Measurements from ENCODE around the gene PCDHGB4.
"Not testable (repeated sequence)": the region's sequence is repeated elsewhere in the genome, so short reads cannot be mapped to it uniquely, and the experiment has no call there.

PCDHGB4 gene

DNA sequence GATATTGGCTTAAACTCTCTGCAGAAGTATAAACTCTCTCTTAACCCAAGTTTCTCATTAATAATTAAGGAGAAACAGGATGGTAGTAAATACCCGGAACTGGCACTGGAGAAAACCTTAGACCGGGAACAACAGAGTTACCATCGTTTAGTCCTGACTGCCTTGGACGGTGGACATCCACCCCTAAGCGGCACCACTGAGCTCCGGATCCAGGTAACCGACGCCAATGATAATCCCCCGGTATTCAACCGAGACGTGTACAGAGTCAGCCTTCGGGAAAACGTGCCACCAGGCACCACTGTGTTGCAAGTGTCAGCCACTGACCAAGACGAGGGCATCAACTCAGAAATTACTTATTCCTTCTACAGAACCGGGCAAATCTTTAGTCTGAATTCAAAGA is 11.1 kb downstream of the PCDHGB4 start:
- no peak for DNase-seq (ENCODE audit: low read depth in 2 of 2)

DNA sequence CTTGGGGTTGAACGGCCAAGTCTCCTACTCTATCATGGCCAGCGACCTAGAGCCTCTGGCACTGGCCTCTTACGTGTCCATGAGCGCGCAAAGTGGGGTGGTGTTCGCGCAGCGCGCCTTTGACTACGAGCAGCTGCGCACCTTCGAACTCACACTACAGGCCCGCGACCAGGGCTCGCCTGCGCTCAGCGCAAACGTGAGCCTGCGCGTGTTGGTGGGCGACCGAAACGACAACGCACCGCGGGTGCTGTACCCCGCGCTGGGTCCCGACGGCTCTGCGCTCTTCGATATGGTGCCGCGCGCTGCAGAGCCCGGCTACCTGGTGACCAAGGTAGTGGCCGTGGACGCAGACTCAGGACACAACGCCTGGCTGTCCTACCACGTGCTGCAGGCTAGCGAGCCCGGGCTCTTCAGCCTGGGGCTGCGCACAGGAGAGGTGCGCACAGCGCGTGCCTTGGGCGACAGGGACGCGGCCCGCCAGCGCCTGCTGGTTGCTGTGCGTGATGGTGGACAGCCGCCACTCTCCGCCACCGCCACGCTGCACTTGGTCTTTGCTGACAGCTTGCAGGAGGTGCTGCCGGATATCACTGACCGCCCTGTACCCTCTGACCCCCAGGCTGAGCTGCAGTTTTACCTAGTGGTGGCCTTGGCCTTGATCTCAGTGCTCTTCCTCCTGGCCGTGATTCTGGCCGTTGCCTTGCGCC is 12.2 kb downstream of the PCDHGB4 start:
- DNase-seq (ENCODE audit: low read depth in 2 of 2): no peak

DNA sequence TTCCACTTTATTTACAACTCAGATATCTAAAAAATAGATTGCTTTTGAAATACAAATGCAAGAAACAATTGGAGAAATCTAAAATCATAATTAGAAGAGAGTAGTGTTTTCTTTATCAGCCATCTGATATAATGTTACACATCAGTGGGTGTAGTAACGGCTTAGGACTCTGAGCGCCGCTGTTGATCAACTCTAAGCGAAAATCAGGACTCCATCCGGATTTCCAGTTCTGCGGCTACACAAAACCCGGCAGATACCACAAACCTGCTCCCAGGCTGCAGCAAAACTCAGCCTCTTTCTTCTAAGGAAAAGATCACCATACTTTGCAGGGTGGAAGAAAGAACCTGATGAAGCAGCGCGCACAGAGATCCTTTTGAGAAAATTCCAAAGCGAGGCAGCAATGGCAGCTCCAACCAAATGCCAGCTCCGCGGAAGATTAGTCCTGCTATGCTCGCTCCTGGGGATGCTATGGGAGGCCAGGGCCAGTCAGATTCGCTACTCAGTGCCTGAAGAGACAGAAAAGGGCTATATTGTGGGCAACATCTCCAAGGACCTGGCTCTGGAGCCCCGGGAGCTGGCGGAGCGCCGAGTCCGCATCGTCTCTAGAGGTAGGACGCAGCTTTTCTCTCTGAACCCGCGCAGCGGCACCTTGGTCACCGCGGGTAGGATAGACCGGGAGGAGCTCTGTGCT is 15.2 kb downstream of the PCDHGB4 start, which contains the start of gene PCDHGA9:
PCDHGA9 (plus strand) TSS at position 226 of the 691 bp plus-strand sequence; CDS start at position 401, 175 bp downstream.
- DNase-seq (ENCODE audit: low read depth in 2 of 2): no peak

DNA sequence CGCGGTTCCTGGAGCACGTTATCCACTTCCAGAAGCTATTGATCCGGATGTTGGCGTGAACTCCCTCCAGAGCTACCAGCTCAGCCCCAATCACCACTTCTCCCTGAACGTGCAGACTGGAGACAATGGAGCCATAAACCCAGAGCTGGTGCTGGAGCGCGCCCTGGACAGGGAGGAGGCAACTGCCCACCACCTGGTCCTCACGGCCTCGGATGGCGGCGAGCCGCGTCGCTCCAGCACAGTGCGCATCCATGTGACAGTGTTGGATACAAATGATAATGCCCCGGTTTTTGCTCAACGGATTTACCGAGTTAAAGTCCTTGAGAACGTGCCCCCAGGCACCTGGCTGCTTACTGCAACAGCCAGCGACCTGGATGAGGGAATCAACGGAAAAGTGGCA is 15.9 kb downstream of the PCDHGB4 start:
- DNase-seq (ENCODE audit: low read depth in 2 of 2): no peak

DNA sequence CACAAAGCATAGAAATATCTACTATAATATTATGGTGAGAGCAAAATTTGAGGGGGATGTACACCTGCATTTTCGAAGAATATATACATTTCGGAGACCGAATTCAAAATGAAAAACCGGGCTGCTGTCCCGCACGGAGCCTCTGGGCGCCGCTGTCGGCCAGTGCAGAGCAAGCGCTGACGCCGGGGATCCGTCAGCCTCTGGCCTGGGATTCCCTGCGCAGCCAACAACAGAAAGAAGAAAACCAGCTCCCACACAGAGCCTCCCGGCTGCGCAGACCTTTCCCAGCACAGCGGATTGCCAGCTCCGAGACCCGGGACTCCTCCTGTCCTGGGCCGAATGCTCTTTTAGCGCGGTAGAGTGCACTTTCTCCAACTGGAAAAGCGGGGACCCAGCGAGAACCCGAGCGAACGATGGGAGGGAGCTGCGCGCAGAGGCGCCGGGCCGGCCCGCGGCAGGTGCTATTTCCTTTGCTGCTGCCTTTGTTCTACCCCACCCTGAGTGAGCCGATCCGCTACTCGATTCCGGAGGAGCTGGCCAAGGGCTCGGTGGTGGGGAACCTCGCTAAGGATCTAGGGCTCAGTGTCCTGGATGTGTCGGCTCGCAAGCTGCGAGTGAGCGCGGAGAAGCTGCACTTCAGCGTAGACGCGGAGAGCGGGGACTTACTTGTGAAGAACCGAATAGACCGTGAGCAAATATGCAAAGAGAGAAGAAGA is 20.4 kb downstream of the PCDHGB4 start, which contains the start of gene PCDHGB6:
PCDHGB6 (plus strand) TSS at position 232 of the 716 bp plus-strand sequence; CDS start at position 414, 182 bp downstream.
- DNase-seq (ENCODE audit: low read depth in 2 of 2): not testable (repeated sequence)

DNA sequence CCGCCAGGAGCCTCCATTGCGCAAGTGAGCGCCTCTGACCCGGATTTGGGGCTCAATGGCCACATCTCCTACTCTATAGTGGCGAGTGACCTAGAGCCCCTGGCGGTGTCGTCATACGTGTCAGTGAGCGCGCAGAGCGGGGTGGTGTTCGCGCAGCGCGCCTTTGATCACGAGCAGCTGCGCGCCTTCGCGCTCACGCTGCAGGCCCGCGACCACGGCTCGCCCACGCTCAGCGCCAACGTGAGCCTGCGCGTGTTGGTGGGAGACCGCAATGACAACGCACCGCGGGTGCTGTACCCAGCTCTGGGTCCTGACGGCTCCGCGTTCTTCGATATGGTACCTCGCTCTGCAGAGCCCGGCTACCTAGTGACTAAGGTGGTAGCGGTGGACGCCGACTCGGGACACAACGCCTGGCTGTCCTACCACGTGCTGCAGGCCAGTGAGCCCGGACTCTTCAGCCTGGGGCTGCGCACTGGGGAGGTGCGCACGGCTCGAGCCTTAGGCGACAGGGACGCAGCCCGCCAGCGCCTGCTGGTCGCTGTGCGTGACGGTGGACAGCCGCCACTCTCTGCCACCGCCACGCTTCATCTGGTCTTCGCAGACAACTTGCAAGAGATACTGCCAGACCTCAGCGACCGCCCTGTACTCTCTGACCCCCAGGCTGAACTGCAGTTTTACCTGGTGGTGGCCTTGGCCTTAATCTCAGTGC is 22.3 kb downstream of the PCDHGB4 start:
- DNase-seq (ENCODE audit: low read depth in 2 of 2): no peak

DNA sequence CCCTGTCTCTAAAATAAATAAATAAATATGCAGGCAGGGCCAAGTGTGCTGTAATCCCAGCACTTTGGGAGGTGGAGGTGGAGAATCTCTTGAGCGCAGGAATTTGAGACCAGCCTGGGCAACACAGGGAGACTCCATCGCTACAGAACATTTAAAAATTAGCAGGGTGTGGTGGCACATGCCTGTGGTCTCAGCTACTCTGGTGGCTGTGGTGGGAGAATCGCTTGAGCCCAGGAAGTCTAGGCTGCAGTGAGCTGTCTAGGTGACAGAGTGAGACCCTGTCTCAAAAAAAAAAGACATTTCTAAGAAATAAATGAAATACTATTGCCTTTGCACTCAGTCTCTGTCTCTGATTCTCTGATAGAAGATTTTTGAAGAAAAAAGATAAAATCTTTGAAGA is 24.1 kb downstream of the PCDHGB4 start:
- DNase-seq (ENCODE audit: low read depth in 2 of 2): no peak

DNA sequence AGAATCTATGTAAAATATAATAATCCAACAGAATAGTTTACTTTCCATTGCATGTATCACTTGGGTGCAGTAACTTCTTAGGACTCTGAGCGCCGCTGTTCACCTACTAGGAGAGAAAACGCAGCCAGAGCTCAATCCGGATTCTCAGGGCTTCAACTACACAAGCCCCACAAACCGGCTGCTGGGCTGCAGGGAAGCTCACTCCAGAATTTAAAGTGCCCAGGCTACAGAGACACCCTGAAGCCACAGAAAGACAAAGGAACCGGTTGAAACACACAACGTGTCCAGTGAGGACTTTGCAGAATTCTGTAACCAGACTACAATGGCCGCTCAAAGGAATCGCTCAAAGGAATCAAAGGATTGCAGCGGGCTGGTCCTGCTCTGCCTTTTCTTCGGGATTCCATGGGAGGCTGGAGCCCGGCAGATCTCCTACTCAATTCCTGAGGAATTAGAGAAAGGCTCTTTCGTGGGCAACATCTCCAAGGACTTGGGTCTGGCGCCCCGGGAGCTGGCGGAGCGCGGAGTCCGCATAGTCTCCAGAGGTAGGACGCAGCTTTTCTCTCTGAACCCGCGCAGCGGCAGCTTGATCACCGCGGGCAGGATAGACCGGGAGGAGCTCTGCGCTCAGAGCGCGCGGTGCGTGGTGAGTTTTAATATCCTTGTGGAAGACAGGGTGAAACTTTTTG is 25.5 kb downstream of the PCDHGB4 start, which contains the start of gene PCDHGA10:
PCDHGA10 (plus strand) TSS at position 134 of the 686 bp plus-strand sequence; CDS start at position 323, 189 bp downstream.
- peak; percentile 35 to 41 for DNase-seq (ENCODE audit: low read depth in 2 of 2)

DNA sequence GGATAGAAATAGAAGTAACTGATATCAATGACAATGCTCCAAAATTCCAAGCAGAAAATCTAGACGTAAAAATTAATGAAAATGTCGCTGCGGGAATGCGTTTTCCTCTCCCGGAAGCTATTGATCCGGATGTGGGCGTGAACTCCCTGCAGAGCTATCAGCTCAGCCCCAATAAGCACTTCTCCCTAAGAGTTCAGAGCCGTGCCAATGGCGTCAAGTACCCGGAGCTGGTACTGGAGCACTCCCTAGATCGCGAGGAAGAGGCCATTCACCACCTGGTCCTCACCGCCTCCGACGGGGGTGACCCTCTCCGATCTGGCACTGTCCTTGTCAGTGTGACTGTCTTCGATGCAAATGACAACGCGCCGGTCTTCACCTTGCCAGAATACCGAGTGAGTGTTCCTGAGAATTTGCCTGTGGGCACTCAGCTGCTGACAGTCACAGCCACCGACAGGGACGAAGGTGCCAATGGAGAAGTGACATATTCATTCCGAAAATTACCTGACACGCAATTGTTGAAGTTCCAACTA is 26.1 kb downstream of the PCDHGB4 start:
- no peak for DNase-seq (ENCODE audit: low read depth in 2 of 2)

DNA sequence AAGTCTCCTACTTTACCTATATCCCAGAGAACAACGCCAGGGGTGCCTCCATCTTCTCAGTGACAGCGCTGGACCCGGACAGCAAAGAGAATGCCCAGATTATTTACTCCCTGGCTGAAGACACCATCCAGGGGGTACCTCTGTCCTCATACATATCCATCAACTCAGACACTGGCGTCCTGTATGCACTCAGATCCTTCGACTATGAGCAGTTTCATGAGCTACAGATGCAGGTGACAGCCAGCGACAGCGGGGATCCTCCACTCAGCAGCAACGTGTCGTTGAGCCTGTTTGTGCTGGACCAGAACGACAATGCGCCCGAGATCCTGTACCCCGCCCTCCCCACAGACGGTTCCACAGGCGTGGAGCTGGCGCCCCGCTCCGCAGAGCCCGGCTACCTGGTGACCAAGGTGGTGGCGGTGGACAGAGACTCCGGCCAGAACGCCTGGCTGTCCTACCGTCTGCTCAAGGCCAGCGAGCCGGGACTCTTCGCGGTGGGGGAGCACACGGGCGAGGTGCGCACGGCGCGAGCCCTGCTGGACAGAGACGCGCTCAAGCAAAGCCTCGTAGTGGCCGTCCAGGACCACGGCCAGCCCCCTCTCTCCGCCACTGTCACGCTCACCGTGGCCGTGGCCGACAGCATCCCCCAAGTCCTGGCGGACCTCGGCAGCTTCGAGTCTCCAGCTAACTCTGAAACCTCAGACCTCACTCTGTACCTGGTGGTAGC is 27.2 kb downstream of the PCDHGB4 start:
- not testable (repeated sequence) for DNase-seq (ENCODE audit: low read depth in 2 of 2)

DNA sequence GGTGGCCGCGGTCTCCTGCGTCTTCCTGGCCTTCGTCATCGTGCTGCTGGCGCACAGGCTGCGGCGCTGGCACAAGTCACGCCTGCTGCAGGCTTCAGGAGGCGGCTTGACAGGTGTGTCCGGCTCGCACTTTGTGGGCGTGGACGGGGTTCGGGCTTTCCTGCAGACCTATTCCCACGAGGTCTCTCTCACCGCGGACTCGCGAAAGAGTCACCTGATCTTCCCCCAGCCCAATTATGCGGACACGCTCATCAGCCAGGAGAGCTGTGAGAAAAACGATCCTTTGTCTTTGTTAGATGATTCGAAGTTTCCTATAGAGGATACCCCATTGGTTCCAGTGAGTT is 27.7 kb downstream of the PCDHGB4 start:
- DNase-seq (ENCODE audit: low read depth in 2 of 2): not testable (repeated sequence)

DNA sequence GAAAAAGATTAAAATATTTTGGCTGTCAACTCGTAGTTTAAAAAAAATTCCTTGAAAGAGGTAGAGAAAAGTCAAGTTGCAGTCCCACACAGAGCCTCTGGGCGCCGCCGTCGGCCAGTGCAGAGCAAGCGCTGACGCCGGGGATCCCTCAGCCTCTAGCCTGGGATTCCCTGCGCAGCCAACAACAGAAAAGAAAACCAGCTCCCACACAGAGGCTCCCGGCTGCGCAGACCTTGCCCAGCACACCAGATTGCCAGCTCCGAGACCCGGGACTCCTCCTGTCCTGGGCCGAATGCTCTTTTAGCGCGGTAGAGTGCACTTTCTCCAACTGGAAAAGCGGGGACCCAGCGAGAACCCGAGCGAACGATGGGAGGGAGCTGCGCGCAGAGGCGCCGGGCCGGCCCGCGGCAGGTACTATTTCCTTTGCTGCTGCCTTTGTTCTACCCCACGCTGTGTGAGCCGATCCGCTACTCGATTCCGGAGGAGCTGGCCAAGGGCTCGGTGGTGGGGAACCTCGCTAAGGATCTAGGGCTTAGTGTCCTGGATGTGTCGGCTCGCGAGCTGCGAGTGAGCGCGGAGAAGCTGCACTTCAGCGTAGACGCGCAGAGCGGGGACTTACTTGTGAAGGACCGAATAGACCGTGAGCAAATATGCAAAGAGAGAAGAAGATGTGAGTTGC is 30.1 kb downstream of the PCDHGB4 start, which contains the start of gene PCDHGB7:
PCDHGB7 (plus strand) TSS at position 184 of the 679 bp plus-strand sequence; CDS start at position 367, 183 bp downstream.
- not testable (repeated sequence) for DNase-seq (ENCODE audit: low read depth in 2 of 2)

DNA sequence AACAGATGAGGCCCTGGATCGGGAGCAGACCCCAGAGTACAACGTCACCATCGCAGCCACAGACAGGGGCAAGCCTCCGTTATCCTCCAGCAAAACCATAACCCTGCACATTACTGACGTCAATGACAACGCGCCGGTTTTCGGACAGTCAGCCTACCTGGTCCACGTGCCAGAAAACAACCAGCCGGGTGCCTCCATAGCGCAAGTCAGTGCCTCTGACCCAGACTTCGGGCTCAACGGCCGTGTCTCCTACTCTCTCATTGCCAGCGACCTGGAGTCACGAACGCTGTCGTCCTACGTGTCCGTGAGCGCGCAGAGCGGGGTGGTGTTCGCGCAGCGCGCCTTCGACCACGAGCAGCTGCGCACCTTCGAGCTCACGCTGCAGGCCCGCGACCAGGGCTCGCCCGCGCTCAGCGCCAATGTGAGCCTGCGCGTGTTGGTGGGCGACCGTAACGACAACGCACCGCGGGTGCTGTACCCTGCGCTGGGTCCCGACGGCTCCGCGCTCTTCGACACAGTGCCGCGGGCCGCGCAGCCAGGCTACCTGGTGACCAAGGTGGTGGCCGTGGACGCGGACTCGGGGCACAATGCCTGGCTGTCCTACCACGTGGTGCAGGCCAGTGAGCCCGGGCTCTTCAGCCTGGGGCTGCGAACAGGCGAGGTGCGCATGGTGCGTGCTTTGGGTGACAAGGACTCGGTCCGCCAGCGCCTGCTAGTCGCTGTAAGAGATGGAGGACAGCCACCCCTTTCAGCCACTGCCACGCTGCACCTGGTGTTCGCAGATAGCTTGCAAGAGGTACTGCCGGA is 31.8 kb downstream of the PCDHGB4 start:
- DNase-seq (ENCODE audit: low read depth in 2 of 2): no peak

DNA sequence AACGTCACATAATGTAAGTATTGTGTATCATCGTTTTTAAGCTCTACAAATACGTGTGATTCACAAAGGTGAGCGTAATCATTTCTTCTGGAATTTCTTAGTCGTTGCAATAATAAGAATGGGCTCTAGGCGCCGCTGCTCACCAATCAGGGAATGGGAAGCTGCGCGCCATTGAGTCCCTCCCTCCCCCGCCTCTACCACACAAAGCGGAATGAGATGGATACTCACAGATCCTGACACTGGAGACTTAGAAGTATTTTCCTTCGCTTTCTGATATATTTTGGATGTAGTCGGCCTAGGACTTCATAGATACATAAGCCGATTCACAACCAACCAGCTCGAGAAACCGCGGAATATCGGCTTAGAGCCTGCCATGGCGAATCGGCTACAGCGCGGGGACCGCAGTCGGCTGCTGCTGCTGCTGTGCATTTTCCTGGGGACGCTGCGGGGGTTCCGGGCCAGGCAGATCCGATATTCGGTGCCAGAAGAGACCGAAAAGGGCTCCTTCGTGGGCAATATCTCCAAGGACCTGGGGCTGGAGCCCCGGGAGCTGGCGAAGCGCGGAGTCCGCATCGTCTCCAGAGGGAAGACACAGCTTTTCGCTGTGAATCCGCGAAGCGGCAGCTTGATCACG is 33.5 kb downstream of the PCDHGB4 start, which contains the start of gene PCDHGA11:
PCDHGA11 (plus strand) TSS at position 197 of the 634 bp plus-strand sequence; CDS start at position 374, 177 bp downstream.
- no peak for DNase-seq (ENCODE audit: low read depth in 2 of 2)

DNA sequence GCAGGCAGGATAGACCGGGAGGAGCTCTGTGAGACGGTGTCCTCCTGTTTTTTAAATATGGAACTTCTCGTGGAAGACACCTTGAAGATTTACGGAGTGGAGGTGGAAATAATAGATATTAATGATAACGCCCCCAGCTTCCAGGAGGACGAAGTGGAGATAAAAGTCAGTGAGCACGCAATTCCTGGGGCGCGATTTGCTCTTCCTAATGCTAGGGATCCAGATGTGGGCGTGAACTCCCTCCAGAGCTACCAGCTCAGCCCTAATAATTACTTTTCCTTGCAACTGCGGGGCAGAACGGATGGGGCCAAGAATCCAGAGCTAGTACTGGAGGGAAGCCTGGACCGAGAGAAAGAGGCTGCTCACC is 34.0 kb downstream of the PCDHGB4 start:
- no peak for DNase-seq (ENCODE audit: low read depth in 2 of 2)

DNA sequence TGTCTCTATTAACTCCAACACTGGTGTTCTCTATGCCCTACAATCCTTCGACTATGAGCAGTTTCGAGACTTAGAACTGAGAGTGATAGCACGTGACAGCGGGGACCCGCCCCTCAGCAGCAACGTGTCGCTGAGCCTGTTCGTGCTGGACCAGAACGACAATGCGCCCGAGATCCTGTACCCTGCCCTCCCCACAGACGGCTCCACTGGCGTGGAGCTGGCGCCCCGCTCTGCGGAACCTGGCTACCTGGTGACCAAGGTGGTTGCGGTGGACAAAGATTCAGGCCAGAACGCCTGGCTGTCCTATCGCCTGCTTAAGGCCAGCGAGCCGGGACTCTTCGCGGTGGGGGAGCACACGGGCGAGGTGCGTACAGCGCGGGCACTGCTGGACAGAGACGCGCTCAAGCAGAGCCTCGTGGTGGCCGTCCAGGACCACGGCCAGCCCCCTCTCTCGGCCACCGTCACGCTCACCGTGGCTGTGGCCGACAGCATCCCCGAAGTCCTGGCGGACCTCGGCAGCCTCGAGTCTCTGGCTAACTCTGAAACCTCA is 35.3 kb downstream of the PCDHGB4 start:
- DNase-seq (ENCODE audit: low read depth in 2 of 2): no peak

DNA sequence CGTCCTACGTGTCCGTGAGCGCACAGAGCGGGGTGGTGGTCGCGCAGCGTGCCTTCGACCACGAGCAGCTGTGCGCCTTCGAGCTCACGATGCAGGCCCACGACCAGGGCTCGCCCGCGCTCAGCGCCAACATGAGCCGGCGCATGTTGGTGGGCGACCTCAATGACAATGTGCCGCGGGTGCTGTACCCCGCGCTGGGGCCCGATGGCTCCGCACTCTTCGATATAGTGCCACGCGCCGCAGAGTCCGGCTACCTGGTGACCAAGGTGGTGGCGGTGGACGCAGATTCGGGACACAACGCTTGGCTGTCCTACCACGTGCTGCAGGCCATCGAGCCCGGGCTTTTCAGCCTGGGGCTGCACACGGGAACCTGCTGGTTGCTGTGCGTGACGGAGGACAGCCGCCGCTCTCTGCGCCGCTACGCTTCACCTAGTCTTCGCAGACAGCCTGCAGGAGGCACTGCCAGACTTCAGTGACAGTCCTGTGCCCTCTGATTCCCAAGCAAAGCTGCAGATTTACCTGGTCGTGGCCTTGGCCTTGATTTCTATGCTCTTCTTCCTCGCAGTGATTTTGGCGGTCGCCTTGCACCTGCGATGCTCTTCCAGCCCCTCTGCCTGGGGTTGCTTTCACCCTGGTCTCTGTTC is 40.4 kb downstream of the PCDHGB4 start:
- no peak for DNase-seq (ENCODE audit: low read depth in 2 of 2)
